Neural crest cell (in vitro differentiated cells): Measurements from ENCODE around the gene SMOC2. TPM values are rescaled to one million over a fixed set of nuclear protein-coding genes. Genes with fewer than 3 reads are reported as not detected.

ENCODE experiments used
- DNase-seq: peaks from one replicate; pipeline ENCODE4 v3.0.0; 2021; ENCODE audit warnings: low read depth, mixed read lengths, low spot score
- H3K27ac Mint-ChIP-seq: one replicate; pipeline ENCODE4 v1.8.0; 2021; ENCODE audit warnings: mild to moderate bottlenecking, mixed read lengths; ENCODE audit not compliant: unreplicated experiment
- H3K27me3 Mint-ChIP-seq: 2 replicates; pipeline ENCODE4 v1.8.0; 2021; ENCODE audit warnings: low read depth, mild to moderate bottlenecking, mixed read lengths
- H3K36me3 Mint-ChIP-seq: 2 replicates; pipeline ENCODE4 v1.8.0; 2021; ENCODE audit warnings: low read depth, mild to moderate bottlenecking, mixed read lengths
- H3K4me1 Mint-ChIP-seq: 2 replicates; pipeline ENCODE4 v1.8.0; 2021; ENCODE audit warnings: mixed read lengths
- H3K4me3 Mint-ChIP-seq: one replicate; pipeline ENCODE4 v1.8.0; 2021; ENCODE audit warnings: mild to moderate bottlenecking, mixed read lengths
- H3K9me3 Mint-ChIP-seq: 2 replicates; pipeline ENCODE4 v1.8.0; 2021; ENCODE audit warnings: mixed read lengths
- CTCF ChIP-seq: fragments of 200-600 bp; sonication (generic); conservative IDR thresholded peaks from 2 replicates; pipeline ENCODE4 v1.5.0; 2021; ENCODE audit warnings: antibody characterized with exemption, mild to moderate bottlenecking
- total RNA-seq: library from RNA; stranded (reverse); gene quantifications from 2 replicates; pipeline ENCODE4 v1.2.1, GENCODE V29; 2021

Gene SMOC2
- total RNA-seq, 1 donor from 2014 or later, result 0.23 TPM

GRCh38 chr6:168438783-168439520 lies 2.0 kb upstream of the SMOC2 start:
- Mint-ChIP-seq H3K36me3 (no peaks in the 10 kb centered on the region), H3K27me3 (peaks cover 78% of the 10 kb centered on the region), H3K27ac (no peak overlapping the region), H3K4me1 (peaks cover 14% of the 10 kb centered on the region), H3K4me3 (peak overlapping the region; percentile 42), H3K9me3 (no peaks in the 10 kb centered on the region)
- no peak for DNase-seq
- TF ChIP-seq CTCF, result no peak

GRCh38 chr6:168439794-168440450 lies 1.1 kb upstream of the SMOC2 start:
- peaks cover 14% of the 10 kb centered on the region for H3K4me1 Mint-ChIP-seq
- H3K9me3 Mint-ChIP-seq, result no peaks in the 10 kb centered on the region
- peaks cover 82% of the 10 kb centered on the region for H3K27me3 Mint-ChIP-seq
- no peak for DNase-seq
- no peak overlapping the region for H3K27ac Mint-ChIP-seq
- peak overlapping the region; percentile 82 for H3K4me3 Mint-ChIP-seq
- no peaks in the 10 kb centered on the region for H3K36me3 Mint-ChIP-seq
- no peak for TF ChIP-seq CTCF

GRCh38 chr6:168441434-168442391 lies 729 bp downstream of the SMOC2 start:
- H3K4me1 Mint-ChIP-seq, result peaks cover 14% of the 10 kb centered on the region
- no peak for DNase-seq
- no peaks in the 10 kb centered on the region for H3K36me3 Mint-ChIP-seq
- peak overlapping the region; percentile 68 for H3K4me3 Mint-ChIP-seq
- H3K27me3 Mint-ChIP-seq, result peaks cover 83% of the 10 kb centered on the region
- no peak overlapping the region for H3K27ac Mint-ChIP-seq
- H3K9me3 Mint-ChIP-seq, result no peaks in the 10 kb centered on the region
- no peak for TF ChIP-seq CTCF

GRCh38 chr6:168442646-168443045 lies 1.7 kb downstream of the SMOC2 start:
- no peak for TF ChIP-seq CTCF
- no peaks in the 10 kb centered on the region for H3K36me3 Mint-ChIP-seq
- H3K4me3 Mint-ChIP-seq, result peak overlapping the region; percentile 83
- no peak for DNase-seq
- no peaks in the 10 kb centered on the region for H3K9me3 Mint-ChIP-seq
- H3K27ac Mint-ChIP-seq, result no peak overlapping the region
- H3K4me1 Mint-ChIP-seq, result peaks cover 14% of the 10 kb centered on the region
- H3K27me3 Mint-ChIP-seq, result peaks cover 81% of the 10 kb centered on the region

GRCh38 chr6:168447282-168447681 lies 6.3 kb downstream of the SMOC2 start:
- peaks cover 8% of the 10 kb centered on the region for H3K4me1 Mint-ChIP-seq
- no peaks in the 10 kb centered on the region for H3K36me3 Mint-ChIP-seq
- peaks cover 48% of the 10 kb centered on the region for H3K27me3 Mint-ChIP-seq
- H3K4me3 Mint-ChIP-seq, result no peak overlapping the region
- TF ChIP-seq CTCF, result no peak
- H3K9me3 Mint-ChIP-seq, result no peaks in the 10 kb centered on the region
- no peak overlapping the region for H3K27ac Mint-ChIP-seq
- no peak for DNase-seq
